Hepatocyte (in vitro differentiated cells): ENCODE measurements around the gene HOXD13. TPM values are rescaled to one million over a fixed set of nuclear protein-coding genes. Genes with fewer than 3 reads are reported as not detected.

ENCODE experiments used
- DNase-seq: peaks from one replicate; pipeline ENCODE4 v3.0.0-alpha.2; 2016; ENCODE audit warnings: low spot score
- H2AFZ ChIP-seq: fragments of 200-600 bp; sonication (generic); 2 replicates; pipeline ENCODE4 v1.6.0; 2016; ENCODE audit warnings: antibody characterized with exemption, mild to moderate bottlenecking
- H3K27ac ChIP-seq: fragments of 200-600 bp; sonication (generic); 2 replicates; pipeline ENCODE4 v1.5.1; 2016; ENCODE audit warnings: mild to moderate bottlenecking
- H3K27me3 ChIP-seq: fragments of 200-600 bp; sonication (generic); 2 replicates; pipeline ENCODE4 v1.6.1; 2016
- H3K36me3 ChIP-seq: fragments of 200-600 bp; sonication (generic); replicated peaks from 2 replicates; pipeline ENCODE4 v1.5.1; 2016; ENCODE audit warnings: low read depth; ENCODE audit not compliant: insufficient read depth
- H3K4me1 ChIP-seq: fragments of 200-600 bp; sonication (generic); 2 replicates; pipeline ENCODE4 v1.5.1; 2016; ENCODE audit warnings: mild to moderate bottlenecking, moderate library complexity; ENCODE audit not compliant: insufficient read depth
- H3K4me2 ChIP-seq: fragments of 200-600 bp; sonication (generic); 2 replicates; pipeline ENCODE4 v1.6.0; 2016
- H3K4me3 ChIP-seq: fragments of 200-600 bp; sonication (generic); 2 replicates; pipeline ENCODE4 v1.5.1; 2016; ENCODE audit warnings: mild to moderate bottlenecking
- H3K79me2 ChIP-seq: fragments of 200-600 bp; sonication (generic); 2 replicates; pipeline ENCODE4 v1.6.0; 2017; ENCODE audit warnings: mild to moderate bottlenecking
- H3K9me2 ChIP-seq: fragments of 200-600 bp; sonication (generic); replicated peaks from 2 replicates; pipeline ENCODE4 v1.6.0; 2017; ENCODE audit warnings: mild to moderate bottlenecking; ENCODE audit not compliant: insufficient read depth
- H3K9me3 ChIP-seq: fragments of 200-600 bp; sonication (generic); 2 replicates; pipeline ENCODE4 v1.5.1; 2016; ENCODE audit warnings: low read depth, mild to moderate bottlenecking
- H4K20me1 ChIP-seq: fragments of 200-600 bp; sonication (generic); 2 replicates; pipeline ENCODE4 v1.6.0; 2016; ENCODE audit warnings: mild to moderate bottlenecking; ENCODE audit not compliant: insufficient read depth, poor library complexity, severe bottlenecking
- CTCF ChIP-seq: fragments of 200-600 bp; sonication (generic); IDR thresholded peaks from 2 replicates; pipeline ENCODE4 v1.5.1; 2016; ENCODE audit warnings: antibody characterized with exemption, mild to moderate bottlenecking; ENCODE audit not compliant: poor library complexity
- EZH2 ChIP-seq: fragments of 200-600 bp; sonication (generic); IDR thresholded peaks from 2 replicates; pipeline ENCODE4 v1.6.1; 2016; ENCODE audit warnings: antibody characterized with exemption, mild to moderate bottlenecking, borderline replicate concordance
- EZH2phosphoT487 ChIP-seq: fragments of 200-600 bp; sonication (generic); IDR thresholded peaks from one replicate; pipeline ENCODE4 v1.6.1; 2018; ENCODE audit warnings: antibody characterized with exemption, mild to moderate bottlenecking, low read depth, moderate library complexity; ENCODE audit not compliant: unreplicated experiment, severe bottlenecking
- WGBS: methylation state at CpG from one replicate; pipeline ENCODE4 v1.1.6; 2016; ENCODE audit warnings: low lambda C conversion rate; ENCODE audit errors: missing lambda C conversion rate; 5-methylcytosine and 5-hydroxymethylcytosine counted together
- polyA plus RNA-seq: library from polyadenylated mRNA; unstranded; fragments of >200 nt; fragmentation: Nextera tagmentation; extraction: Ambion mirVana; gene quantifications from 2 replicates; pipeline ENCODE4 v1.2.1, GENCODE V29; 2016
- total RNA-seq: library from RNA; depleted of rRNA; stranded (reverse); fragments of >200 nt; gene quantifications from 2 replicates; pipeline ENCODE4 v1.2.3, GENCODE V29; 2014

HOXD13 gene
- total and polyA plus RNA-seq, 2 experiments from 2014 or later: 24.7 to 37.2 TPM

- Histone ChIP-seq H3K4me1 (peaks cover 17% of the 10 kb centered on the region), H3K9me3 (no peaks in the 10 kb centered on the region), H3K9me2 (no peaks in the 10 kb centered on the region), H3K4me2 (peak overlapping the region; percentile 91), H3K27me3 (peaks cover 91% of the 10 kb centered on the region), H2AFZ (no peak overlapping the region), H3K27ac (no peak overlapping the region), H3K36me3 (no peaks in the 10 kb centered on the region), H3K79me2 (no peaks in the 10 kb centered on the region), H3K4me3 (no peak overlapping the region), H4K20me1 (no peaks in the 10 kb centered on the region)
- TF ChIP-seq CTCF: no peak
- TF ChIP-seq EZH2: peak; percentile 39
- no peak for DNase-seq
- 26% methylated on average over 15 of the region's 15 CpGs for WGBS
Measured at GRCh38 chr2:176130957-176131847, 38.7 kb downstream of the HOXD13 start.

- H3K36me3 ChIP-seq: no peaks in the 10 kb centered on the region
- DNase-seq: no peak
- peaks cover 17% of the 10 kb centered on the region for H3K4me1 ChIP-seq
- peaks cover 90% of the 10 kb centered on the region for H3K27me3 ChIP-seq
- 49% methylated on average over 4 of the region's 4 CpGs for WGBS
- H3K79me2 ChIP-seq: no peaks in the 10 kb centered on the region
- H3K4me3 ChIP-seq: no peak overlapping the region
- no peak for TF ChIP-seq EZH2phosphoT487
- no peak for TF ChIP-seq CTCF
- TF ChIP-seq EZH2: no peak
- peak overlapping the region; percentile 58 for H3K4me2 ChIP-seq
- H3K9me2 ChIP-seq: no peaks in the 10 kb centered on the region
- H3K9me3 ChIP-seq: no peaks in the 10 kb centered on the region
- H2AFZ ChIP-seq: no peak overlapping the region
- no peaks in the 10 kb centered on the region for H4K20me1 ChIP-seq
- H3K27ac ChIP-seq: no peak overlapping the region
Measured at GRCh38 chr2:176131848-176132158, 39.3 kb downstream of the HOXD13 start.

DNA sequence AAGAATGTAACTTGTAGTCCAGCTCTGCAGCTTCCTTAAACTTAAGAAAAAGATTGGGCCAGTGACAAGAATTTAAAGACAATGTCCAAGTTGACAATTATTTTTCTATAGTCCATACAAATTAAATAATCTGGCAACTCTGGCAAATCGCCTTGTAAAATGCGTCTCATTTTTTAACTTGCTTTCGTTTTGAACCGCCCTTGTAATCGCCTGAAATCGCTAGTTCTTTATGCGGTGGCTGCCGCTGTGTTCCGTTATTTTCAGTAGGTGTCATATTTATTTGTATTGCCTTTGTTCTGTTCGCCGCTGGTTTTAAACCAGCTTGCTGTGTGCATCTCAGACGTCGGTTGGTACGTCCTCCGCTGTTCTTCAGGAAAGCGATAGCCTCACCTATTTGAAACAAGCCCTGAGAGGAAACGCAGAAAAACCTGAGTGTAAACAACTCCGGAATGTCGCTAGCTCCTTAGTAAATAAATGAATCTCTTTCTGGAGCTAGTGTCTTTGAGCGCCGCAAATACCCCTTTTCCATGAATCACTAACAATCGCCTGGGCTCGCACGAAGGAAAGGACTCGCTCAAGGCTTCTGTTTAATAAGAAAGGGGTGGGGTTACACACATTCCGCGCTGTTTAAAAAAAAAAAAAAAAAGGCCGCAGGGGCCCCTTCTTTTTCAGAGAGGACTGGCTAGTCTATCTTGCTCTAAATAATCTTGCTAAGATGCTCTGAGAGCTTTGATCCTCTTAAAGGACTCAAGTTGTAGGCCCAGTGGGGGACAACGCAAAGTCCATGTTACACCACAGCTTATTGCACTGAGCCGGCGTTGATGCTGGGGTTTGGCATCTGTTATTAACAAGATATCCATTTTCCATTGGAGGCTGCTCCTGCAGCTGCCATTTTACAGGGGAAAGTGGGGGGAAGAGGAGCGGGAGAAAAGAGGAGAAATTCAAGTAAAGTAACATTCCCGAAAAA, 40.0 kb downstream of the HOXD13 start:
- no peaks in the 10 kb centered on the region for H3K36me3 ChIP-seq
- DNase-seq: no peak
- no peak overlapping the region for H2AFZ ChIP-seq
- no peaks in the 10 kb centered on the region for H3K9me3 ChIP-seq
- H4K20me1 ChIP-seq: no peaks in the 10 kb centered on the region
- peak; percentile 62 for TF ChIP-seq EZH2phosphoT487
- TF ChIP-seq EZH2: peak; percentile 94
- TF ChIP-seq CTCF: no peak
- no peaks in the 10 kb centered on the region for H3K9me2 ChIP-seq
- H3K27ac ChIP-seq: no peak overlapping the region
- H3K4me2 ChIP-seq: peak overlapping the region; percentile 58
- no peak overlapping the region for H3K4me3 ChIP-seq
- H3K79me2 ChIP-seq: no peaks in the 10 kb centered on the region
- peaks cover 92% of the 10 kb centered on the region for H3K27me3 ChIP-seq
- H3K4me1 ChIP-seq: peaks cover 17% of the 10 kb centered on the region
- WGBS: 16% methylated on average over 33 of the region's 33 CpGs
